Ishikawa (cell line): ENCODE measurements around the gene TSPAN18.

Source experiments
- CEBPB ChIP-seq: IDR thresholded peaks from 2 replicates; pipeline ENCODE4 v1.6.1; 2012
- CREB1 ChIP-seq: IDR thresholded peaks from 2 replicates; pipeline ENCODE4 v1.6.1; 2012; ENCODE audit warnings: low read depth
- EGR1 ChIP-seq: IDR thresholded peaks from 2 replicates; pipeline ENCODE4 v1.6.1; 2012
- EP300 ChIP-seq: IDR thresholded peaks from 2 replicates; pipeline ENCODE4 v1.6.1; 2012; ENCODE audit warnings: borderline replicate concordance
- FOXM1 ChIP-seq: IDR thresholded peaks from 2 replicates; pipeline ENCODE4 v1.6.1; 2012; ENCODE audit warnings: low read depth, borderline replicate concordance
- MAX ChIP-seq: IDR thresholded peaks from 2 replicates; pipeline ENCODE4 v1.6.1; 2012
- NFIC ChIP-seq: IDR thresholded peaks from 2 replicates; pipeline ENCODE4 v1.6.1; 2012
- RAD21 ChIP-seq: IDR thresholded peaks from 2 replicates; pipeline ENCODE4 v1.6.1; 2012; ENCODE audit warnings: low read depth
- REST ChIP-seq: IDR thresholded peaks from 2 replicates; pipeline ENCODE4 v1.6.1; 2012; ENCODE audit warnings: low read depth, mild to moderate bottlenecking
- TAF1 ChIP-seq: IDR thresholded peaks from 2 replicates; pipeline ENCODE4 v1.6.1; 2012; ENCODE audit warnings: low read depth, mild to moderate bottlenecking
- TCF12 ChIP-seq: IDR thresholded peaks from 2 replicates; pipeline ENCODE4 v1.6.1; 2012; ENCODE audit warnings: low read depth
- TEAD4 ChIP-seq: IDR thresholded peaks from 2 replicates; pipeline ENCODE4 v1.6.1; 2012
- USF1 ChIP-seq: IDR thresholded peaks from 2 replicates; pipeline ENCODE4 v1.6.1; 2012
- YY1 ChIP-seq: IDR thresholded peaks from 2 replicates; pipeline ENCODE4 v1.6.1; 2012; ENCODE audit warnings: low read depth
- ZBTB7A ChIP-seq: IDR thresholded peaks from 2 replicates; pipeline ENCODE4 v1.6.1; 2012; ENCODE audit warnings: low read depth

The TSPAN18 gene

GRCh38 chr11:44955015-44955738 is 228.4 kb downstream of the TSPAN18 start:
- TF ChIP-seq TEAD4 (no peak), FOXM1 (no peak), ZBTB7A (no peak), CREB1 (no peak), REST (no peak), EGR1 (no peak), USF1 (no peak), TAF1 (no peak), MAX (no peak), NFIC (no peak), YY1 (no peak), RAD21 (no peak), CEBPB (no peak), EP300 (no peak), TCF12 (no peak)

- no peak for TF ChIP-seq MAX
- no peak for TF ChIP-seq TEAD4
- no peak for TF ChIP-seq EGR1
- no peak for TF ChIP-seq REST
- TF ChIP-seq CEBPB: no peak
- TF ChIP-seq TCF12: no peak
- no peak for TF ChIP-seq ZBTB7A
- TF ChIP-seq NFIC: no peak
- TF ChIP-seq YY1: no peak
- no peak for TF ChIP-seq EP300
- TF ChIP-seq CREB1: no peak
- no peak for TF ChIP-seq TAF1
- no peak for TF ChIP-seq FOXM1
- TF ChIP-seq USF1: no peak
- no peak for TF ChIP-seq RAD21
Observed at GRCh38 chr11:44957040-44957515, 230.3 kb downstream of the TSPAN18 start.

GRCh38 chr11:44957776-44958564 is 231.2 kb downstream of the TSPAN18 start:
- TF ChIP-seq NFIC (peak; percentile 28; the same call in 1 of the 2 replicates), TEAD4 (no peak), TCF12 (no peak)

GRCh38 chr11:44959064-44959463 is 232.3 kb downstream of the TSPAN18 start:
- TF ChIP-seq YY1: no peak
- no peak for TF ChIP-seq USF1
- no peak for TF ChIP-seq FOXM1
- no peak for TF ChIP-seq TCF12
- no peak for TF ChIP-seq CEBPB
- TF ChIP-seq NFIC: no peak
- TF ChIP-seq EGR1: no peak
- TF ChIP-seq ZBTB7A: no peak
- no peak for TF ChIP-seq CREB1
- TF ChIP-seq TAF1: no peak
- TF ChIP-seq EP300: no peak
- TF ChIP-seq RAD21: no peak
- TF ChIP-seq REST: no peak
- no peak for TF ChIP-seq MAX
- TF ChIP-seq TEAD4: no peak
